A673 (cell line): ENCODE measurements around the gene SGPP1. TPM values are rescaled to one million over a fixed set of nuclear protein-coding genes. Genes with fewer than 3 reads are reported as not detected.

Experiments used
- BruUV-seq: library from RNA; stranded (reverse); fragments of 400-500 nt; replicated peaks from 2 replicates; lab custom pipeline; 2021; lab: Mats Ljungman, UMichigan
- CTCF ChIA-PET: fragments of 300-600 bp; sonication (Branson Sonifier 250); formaldehyde crosslinking; loops from one replicate; lab custom pipeline; 2022; ENCODE audit warnings: antibody characterized with exemption; lab: Charles Lee
- POLR2A ChIA-PET: fragments of 300-600 bp; sonication (Branson Sonifier 250); formaldehyde crosslinking; loops from one replicate; lab custom pipeline; 2022; ENCODE audit warnings: antibody characterized with exemption; ENCODE audit not compliant: low non-redundant PET; lab: Charles Lee
- DNase-seq: peaks from one replicate; pipeline ENCODE4 v3.0.0-alpha.2; 2015; ENCODE audit warnings: low spot score
- H3K27ac ChIP-seq: fragments of 200-600 bp; sonication (generic); 2 replicates; pipeline ENCODE4 v1.5.1; 2016; ENCODE audit warnings: mixed run types, low read depth, mild to moderate bottlenecking, mixed read lengths, antibody characterized with exemption, low read length; ENCODE audit not compliant: poor library complexity, severe bottlenecking
- H3K27me3 ChIP-seq: fragments of 200-600 bp; sonication (generic); replicated peaks from 2 replicates; pipeline ENCODE4 v1.6.1; 2017; ENCODE audit warnings: mixed run types, low read depth, mild to moderate bottlenecking, mixed read lengths, antibody characterized with exemption, low read length; ENCODE audit not compliant: insufficient read depth, poor library complexity
- H3K36me3 ChIP-seq: fragments of 200-600 bp; sonication (generic); 2 replicates; pipeline ENCODE4 v1.6.1; 2016; ENCODE audit warnings: mixed run types, mild to moderate bottlenecking, mixed read lengths, antibody characterized with exemption, low read length; ENCODE audit not compliant: insufficient read depth, poor library complexity, severe bottlenecking
- H3K4me1 ChIP-seq: fragments of 200-600 bp; sonication (generic); 2 replicates; pipeline ENCODE4 v1.6.1; 2017; ENCODE audit warnings: mixed run types, mild to moderate bottlenecking, mixed read lengths, antibody characterized with exemption, low read length; ENCODE audit not compliant: insufficient read depth, poor library complexity, severe bottlenecking
- H3K4me3 ChIP-seq: fragments of 200-600 bp; sonication (generic); 2 replicates; pipeline ENCODE4 v1.5.1; 2016; ENCODE audit warnings: low read depth, mixed run types, mild to moderate bottlenecking, mixed read lengths, low read length; ENCODE audit not compliant: poor library complexity, severe bottlenecking
- H3K9me3 ChIP-seq: fragments of 200-600 bp; sonication (generic); 2 replicates; pipeline ENCODE4 v1.6.1; 2016; ENCODE audit warnings: mixed run types, low read depth, mild to moderate bottlenecking, mixed read lengths, antibody characterized with exemption, low read length; ENCODE audit not compliant: poor library complexity, severe bottlenecking
- EZH2 ChIP-seq: fragments of 200-600 bp; sonication (generic); IDR thresholded peaks from 2 replicates; pipeline ENCODE4 v1.6.1; 2017; ENCODE audit warnings: borderline replicate concordance, low read depth, mild to moderate bottlenecking, mixed read lengths, antibody characterized with exemption, low read length; ENCODE audit not compliant: poor library complexity, severe bottlenecking
- intact Hi-C: fragments of 100-400 bp; cut with micrococcal nuclease; formaldehyde crosslinking; loops from one replicate; pipeline ENCODE4 v1.10.0; 2022; ENCODE audit not compliant: unreplicated experiment
- total RNA-seq: library from RNA; stranded (reverse); gene quantifications from 2 replicates; pipeline ENCODE4 v1.2.3, GENCODE V29; 2021
- TF ChIP-seq, protein P1 (sequence below): fragments of 300-800, 200-600 bp; sonication (generic); conservative IDR thresholded peaks from 2 replicates; pipeline ENCODE4 v1.5.1; 2017; ENCODE audit warnings: low read depth, mild to moderate bottlenecking, antibody characterized with exemption, low read length, moderate library complexity, mixed read lengths

SGPP1 gene
- total RNA-seq, 1 experiment from 2014 or later, result 13.5 TPM

DNA sequence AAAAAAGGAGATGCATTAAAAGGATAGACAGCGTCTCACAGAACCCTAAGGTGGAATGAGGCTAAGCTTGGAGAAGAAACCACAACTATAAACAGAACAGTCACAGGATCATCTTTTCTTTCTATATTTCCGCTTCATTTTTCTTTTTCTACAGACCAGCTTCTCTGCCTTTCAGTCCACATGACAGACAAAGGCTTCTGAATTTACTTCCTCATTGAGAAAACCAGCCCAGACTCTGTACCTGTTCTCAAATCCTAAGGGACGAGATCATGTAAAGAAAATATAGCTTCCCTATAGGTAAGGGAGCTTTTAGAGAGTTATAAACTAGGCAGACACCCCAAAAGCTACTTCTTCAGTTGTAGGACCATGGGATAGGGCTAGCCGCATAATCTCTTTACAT, 17.4 kb downstream of the SGPP1 start:
- H3K4me1 ChIP-seq, result no peaks in the 10 kb centered on the region
- DNase-seq, result no peak
- ChIA-PET CTCF (no interaction called here), POLR2A (no interaction called here)
- H3K4me3 ChIP-seq, result no peak overlapping the region
- no peaks in the 10 kb centered on the region for H3K9me3 ChIP-seq
- no peaks in the 10 kb centered on the region for H3K36me3 ChIP-seq
- TF ChIP-seq, protein P1, sequence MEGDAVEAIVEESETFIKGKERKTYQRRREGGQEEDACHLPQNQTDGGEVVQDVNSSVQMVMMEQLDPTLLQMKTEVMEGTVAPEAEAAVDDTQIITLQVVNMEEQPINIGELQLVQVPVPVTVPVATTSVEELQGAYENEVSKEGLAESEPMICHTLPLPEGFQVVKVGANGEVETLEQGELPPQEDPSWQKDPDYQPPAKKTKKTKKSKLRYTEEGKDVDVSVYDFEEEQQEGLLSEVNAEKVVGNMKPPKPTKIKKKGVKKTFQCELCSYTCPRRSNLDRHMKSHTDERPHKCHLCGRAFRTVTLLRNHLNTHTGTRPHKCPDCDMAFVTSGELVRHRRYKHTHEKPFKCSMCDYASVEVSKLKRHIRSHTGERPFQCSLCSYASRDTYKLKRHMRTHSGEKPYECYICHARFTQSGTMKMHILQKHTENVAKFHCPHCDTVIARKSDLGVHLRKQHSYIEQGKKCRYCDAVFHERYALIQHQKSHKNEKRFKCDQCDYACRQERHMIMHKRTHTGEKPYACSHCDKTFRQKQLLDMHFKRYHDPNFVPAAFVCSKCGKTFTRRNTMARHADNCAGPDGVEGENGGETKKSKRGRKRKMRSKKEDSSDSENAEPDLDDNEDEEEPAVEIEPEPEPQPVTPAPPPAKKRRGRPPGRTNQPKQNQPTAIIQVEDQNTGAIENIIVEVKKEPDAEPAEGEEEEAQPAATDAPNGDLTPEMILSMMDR, result no peak
- TF ChIP-seq EZH2, result no peak
- no peaks in the 10 kb centered on the region for H3K27me3 ChIP-seq
- BruUV-seq, result no TSS peak
- intact Hi-C loops, result no loop called here
- no peak overlapping the region for H3K27ac ChIP-seq

DNA sequence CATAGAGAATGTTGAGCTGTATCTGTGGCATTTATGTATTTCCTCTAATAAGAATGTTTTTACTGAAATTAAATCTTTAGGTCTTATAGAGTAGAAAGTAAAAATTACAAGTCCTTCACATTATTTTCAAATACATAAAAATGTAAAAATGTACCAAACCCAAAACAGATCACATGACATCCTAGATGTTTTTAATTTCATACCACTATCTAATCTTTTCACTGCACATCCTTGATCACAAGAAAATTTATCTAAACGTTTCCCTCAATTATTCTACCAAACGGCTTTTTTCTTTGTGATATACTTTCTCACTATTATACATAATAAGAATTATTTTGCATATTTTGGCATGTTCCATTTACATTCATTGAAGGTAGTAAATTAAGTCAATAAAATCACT, 18.3 kb downstream of the SGPP1 start:
- ChIA-PET CTCF (no interaction called here), POLR2A (no interaction called here)
- Histone ChIP-seq H3K9me3 (no peaks in the 10 kb centered on the region), H3K4me3 (no peak overlapping the region), H3K27ac (no peak overlapping the region), H3K4me1 (no peaks in the 10 kb centered on the region), H3K27me3 (no peaks in the 10 kb centered on the region), H3K36me3 (no peaks in the 10 kb centered on the region)
- no peak for DNase-seq
- no peak for TF ChIP-seq EZH2
- TF ChIP-seq, protein P1, result no peak
- no TSS peak for BruUV-seq
- intact Hi-C loops, result no loop called here

DNA sequence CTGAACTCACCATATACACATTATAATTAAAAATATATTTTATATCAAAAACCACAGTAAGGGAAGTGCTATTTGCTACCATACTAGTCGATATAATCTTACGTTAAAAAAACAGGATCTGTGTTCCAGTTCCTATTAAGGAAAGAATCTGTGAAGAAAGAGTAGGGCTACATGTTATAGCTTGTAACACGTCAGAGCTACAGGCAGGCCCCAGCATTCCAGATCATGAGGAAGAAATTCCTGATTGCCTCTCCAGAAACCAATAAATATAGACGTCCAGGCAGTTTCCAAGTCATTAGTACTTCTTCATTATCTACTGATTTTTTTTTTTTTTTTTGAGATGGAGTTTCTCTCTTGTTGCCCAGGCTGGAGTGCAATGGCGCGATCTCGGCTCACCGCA, 20.6 kb downstream of the SGPP1 start:
- H3K4me1 ChIP-seq, result no peaks in the 10 kb centered on the region
- H3K27me3 ChIP-seq, result no peaks in the 10 kb centered on the region
- no peak overlapping the region for H3K4me3 ChIP-seq
- no peaks in the 10 kb centered on the region for H3K36me3 ChIP-seq
- DNase-seq, result no peak
- no TSS peak for BruUV-seq
- no peak for TF ChIP-seq EZH2
- TF ChIP-seq, protein P1, result no peak
- ChIA-PET CTCF (no interaction called here), POLR2A (no interaction called here)
- H3K9me3 ChIP-seq, result no peaks in the 10 kb centered on the region
- intact Hi-C loops, result no loop called here
- no peak overlapping the region for H3K27ac ChIP-seq
